DND-41 (cell line): ENCODE measurements around the gene CILP.

Source experiments
- ATAC-seq: fragments of 200-7000 bp; cut with Tn5 transposase; 3 replicates; pipeline ENCODE4 v1.9.1; 2021; ENCODE audit warnings: low read depth; ENCODE audit not compliant: insufficient read depth
- DNase-seq: peaks from one replicate; pipeline ENCODE4 v3.0.0-alpha.2; 2020
- H2AFZ ChIP-seq: 2 replicates; pipeline ENCODE4 v1.6.0; 2012; ENCODE audit warnings: low read depth, low read length
- H3K27ac ChIP-seq: 2 replicates; pipeline ENCODE4 v1.5.1; 2012; ENCODE audit warnings: low read length, inconsistent platforms
- H3K27me3 ChIP-seq: fragments of 200-600 bp; sonication (generic); 2 replicates; pipeline ENCODE4 v1.6.0; 2012; ENCODE audit warnings: low read length, mild to moderate bottlenecking, inconsistent platforms; ENCODE audit not compliant: insufficient read depth, poor library complexity
- H3K36me3 ChIP-seq: 2 replicates; pipeline ENCODE4 v1.5.1; 2012; ENCODE audit warnings: low read length, inconsistent platforms; ENCODE audit not compliant: insufficient read depth
- H3K4me1 ChIP-seq: 2 replicates; pipeline ENCODE4 v1.5.1; 2012; ENCODE audit warnings: mild to moderate bottlenecking, low read length; ENCODE audit not compliant: insufficient read depth
- H3K4me2 ChIP-seq: 2 replicates; pipeline ENCODE4 v1.6.0; 2012; ENCODE audit warnings: mild to moderate bottlenecking, moderate library complexity, low read length, inconsistent platforms; ENCODE audit not compliant: insufficient read depth
- H3K4me3 ChIP-seq, 2 experiments: fragments of 200-600 bp in 1 of 2; shearing (Covaris generic) in 1 of 2; 2 replicates each; pipeline ENCODE4 v1.5.1; 2012 to 2016; ENCODE audit warnings: inconsistent platforms in 2 of 2, low read length in 2 of 2, mild to moderate bottlenecking in 2 of 2, low read depth in 1 of 2, moderate library complexity in 1 of 2
- H3K79me2 ChIP-seq: 2 replicates; pipeline ENCODE4 v1.6.0; 2012; ENCODE audit warnings: low read length, inconsistent platforms; ENCODE audit not compliant: insufficient read depth
- H3K9ac ChIP-seq: 2 replicates; pipeline ENCODE4 v1.6.0; 2012; ENCODE audit warnings: low read depth, mild to moderate bottlenecking, inconsistent platforms, low read length, moderate library complexity
- H3K9me3 ChIP-seq: 2 replicates; pipeline ENCODE4 v1.5.1; 2012; ENCODE audit warnings: low read length, moderate library complexity, mild to moderate bottlenecking, inconsistent platforms; ENCODE audit not compliant: insufficient read depth, severe bottlenecking
- H4K20me1 ChIP-seq: 2 replicates; pipeline ENCODE4 v1.6.0; 2012; ENCODE audit warnings: low read length; ENCODE audit not compliant: insufficient read depth
- EZH2 ChIP-seq: IDR thresholded peaks from 3 replicates; pipeline ENCODE4 v1.6.1; 2012; ENCODE audit warnings: borderline replicate concordance, low read depth, mild to moderate bottlenecking, moderate library complexity, low read length, inconsistent platforms; ENCODE audit not compliant: severe bottlenecking
- TF ChIP-seq, protein P1 (sequence below): IDR thresholded peaks from 2 replicates; pipeline ENCODE4 v1.5.1; 2012; ENCODE audit warnings: borderline replicate concordance, low read length, moderate library complexity, mild to moderate bottlenecking; ENCODE audit not compliant: poor library complexity, severe bottlenecking; ENCODE audit errors: extremely low read depth

CILP gene

GRCh38 chr15:65164139-65164538, 47.1 kb downstream of the CILP start:
- no peak for ATAC-seq
- no peak overlapping the region for H3K4me2 ChIP-seq
- peaks cover 56% of the 10 kb centered on the region for H3K36me3 ChIP-seq
- no peak overlapping the region for H3K27ac ChIP-seq
- no peaks in the 10 kb centered on the region for H3K4me1 ChIP-seq
- H4K20me1 ChIP-seq = no peaks in the 10 kb centered on the region; the same call in 1 of the 2 replicates
- peaks cover 24% of the 10 kb centered on the region for H3K79me2 ChIP-seq
- H3K9me3 ChIP-seq = no peaks in the 10 kb centered on the region
- H3K4me3 ChIP-seq = no peak overlapping the region
- no peak for TF ChIP-seq EZH2
- no peak for DNase-seq
- no peak overlapping the region for H3K9ac ChIP-seq
- no peak overlapping the region for H2AFZ ChIP-seq
- no peaks in the 10 kb centered on the region for H3K27me3 ChIP-seq

DNA sequence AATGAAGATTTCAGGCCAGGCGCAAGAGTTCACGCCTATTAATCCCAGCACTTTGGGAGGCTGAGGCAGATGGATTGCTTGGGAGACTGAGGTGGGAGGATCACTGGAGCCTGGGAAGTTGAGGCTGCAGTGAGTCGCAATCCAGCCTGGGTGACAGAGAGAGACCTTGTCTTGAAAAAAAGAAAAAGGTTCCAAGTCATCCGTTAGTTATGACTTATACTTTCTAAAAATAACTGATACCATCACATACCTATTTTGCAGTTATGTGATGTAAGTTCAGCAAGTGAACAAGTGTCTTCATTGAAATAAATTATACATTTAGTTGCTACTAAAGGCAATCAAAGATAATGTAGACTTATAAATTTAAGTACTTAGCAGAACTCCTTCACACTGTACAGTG, 48.2 kb downstream of the CILP start:
- Histone ChIP-seq H3K4me1 (no peaks in the 10 kb centered on the region), H4K20me1 (no peaks in the 10 kb centered on the region; the same call in 1 of the 2 replicates), H3K9ac (no peak overlapping the region), H3K4me2 (no peak overlapping the region), H3K4me3 (no peak overlapping the region), H3K36me3 (peaks cover 66% of the 10 kb centered on the region), H3K27me3 (no peaks in the 10 kb centered on the region), H3K27ac (no peak overlapping the region), H3K79me2 (peaks cover 23% of the 10 kb centered on the region), H2AFZ (no peak overlapping the region), H3K9me3 (no peaks in the 10 kb centered on the region)
- DNase-seq (no peak), ATAC-seq (no peak)
- TF ChIP-seq, protein P1, sequence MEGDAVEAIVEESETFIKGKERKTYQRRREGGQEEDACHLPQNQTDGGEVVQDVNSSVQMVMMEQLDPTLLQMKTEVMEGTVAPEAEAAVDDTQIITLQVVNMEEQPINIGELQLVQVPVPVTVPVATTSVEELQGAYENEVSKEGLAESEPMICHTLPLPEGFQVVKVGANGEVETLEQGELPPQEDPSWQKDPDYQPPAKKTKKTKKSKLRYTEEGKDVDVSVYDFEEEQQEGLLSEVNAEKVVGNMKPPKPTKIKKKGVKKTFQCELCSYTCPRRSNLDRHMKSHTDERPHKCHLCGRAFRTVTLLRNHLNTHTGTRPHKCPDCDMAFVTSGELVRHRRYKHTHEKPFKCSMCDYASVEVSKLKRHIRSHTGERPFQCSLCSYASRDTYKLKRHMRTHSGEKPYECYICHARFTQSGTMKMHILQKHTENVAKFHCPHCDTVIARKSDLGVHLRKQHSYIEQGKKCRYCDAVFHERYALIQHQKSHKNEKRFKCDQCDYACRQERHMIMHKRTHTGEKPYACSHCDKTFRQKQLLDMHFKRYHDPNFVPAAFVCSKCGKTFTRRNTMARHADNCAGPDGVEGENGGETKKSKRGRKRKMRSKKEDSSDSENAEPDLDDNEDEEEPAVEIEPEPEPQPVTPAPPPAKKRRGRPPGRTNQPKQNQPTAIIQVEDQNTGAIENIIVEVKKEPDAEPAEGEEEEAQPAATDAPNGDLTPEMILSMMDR = no peak
- no peak for TF ChIP-seq EZH2

DNA sequence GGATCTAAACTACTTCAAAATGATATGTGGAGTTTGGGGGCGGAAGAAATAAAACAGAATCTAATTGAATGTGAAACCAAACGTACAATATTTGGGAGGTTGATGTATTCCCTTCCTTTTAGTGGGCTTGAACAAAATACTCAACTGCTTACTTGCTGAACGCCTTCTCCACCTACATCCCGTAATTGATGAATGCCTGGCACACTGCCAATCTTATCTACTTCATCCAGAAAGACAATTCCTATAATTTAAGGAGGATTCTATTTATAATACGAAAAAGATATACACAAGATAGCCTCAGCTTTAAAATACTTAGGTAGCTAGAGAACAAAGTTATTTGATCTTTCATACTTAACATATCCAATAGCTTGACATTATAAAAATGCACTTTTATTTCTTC, 54.6 kb downstream of the CILP start:
- ATAC-seq (no peak), DNase-seq (no peak)
- TF ChIP-seq EZH2 = no peak
- TF ChIP-seq, protein P1 = no peak
- Histone ChIP-seq H3K79me2 (0 out of 2 replicates have a peak, but pooled peaks cover 2% of the 10 kb centered on the region), H3K36me3 (peaks cover 80% of the 10 kb centered on the region), H3K9me3 (no peaks in the 10 kb centered on the region), H3K4me2 (no peak overlapping the region), H3K9ac (no peak overlapping the region), H3K4me1 (no peaks in the 10 kb centered on the region), H2AFZ (no peak overlapping the region), H3K4me3 (no peak overlapping the region), H4K20me1 (no peaks in the 10 kb centered on the region), H3K27ac (no peak overlapping the region), H3K27me3 (no peaks in the 10 kb centered on the region)

DNA sequence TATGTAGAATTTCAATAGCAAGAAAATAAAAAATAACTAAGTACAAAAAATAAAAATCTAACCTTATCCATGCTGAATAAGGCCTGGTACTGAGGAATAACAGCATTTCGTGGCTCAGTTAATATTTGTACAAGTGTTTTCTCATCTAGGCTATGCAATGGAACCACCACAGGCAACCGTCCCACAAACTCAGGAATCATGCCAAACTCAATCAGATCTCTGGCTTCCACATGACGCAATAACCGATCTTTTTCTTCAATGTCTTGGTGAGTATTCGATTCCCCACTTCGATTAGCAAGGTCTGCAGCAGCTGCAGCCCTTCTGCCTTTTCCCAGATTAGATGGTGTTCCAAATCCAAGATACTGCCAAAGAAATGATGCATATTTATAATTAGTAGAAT, 56.6 kb downstream of the CILP start:
- peaks cover 84% of the 10 kb centered on the region for H3K36me3 ChIP-seq
- H4K20me1 ChIP-seq = no peaks in the 10 kb centered on the region
- H3K27me3 ChIP-seq = no peaks in the 10 kb centered on the region
- no peaks in the 10 kb centered on the region for H3K9me3 ChIP-seq
- no peaks in the 10 kb centered on the region for H3K79me2 ChIP-seq
- DNase-seq (no peak), ATAC-seq (no peak)
- no peak overlapping the region for H2AFZ ChIP-seq
- no peak overlapping the region for H3K4me3 ChIP-seq
- no peak overlapping the region for H3K4me2 ChIP-seq
- no peaks in the 10 kb centered on the region for H3K4me1 ChIP-seq
- H3K27ac ChIP-seq = no peak overlapping the region
- H3K9ac ChIP-seq = no peak overlapping the region
- no peak for TF ChIP-seq EZH2
- TF ChIP-seq, protein P1 = no peak
